Endodermal cell (in vitro differentiated cells): ENCODE data around the gene OR10H3. TPM values are rescaled to one million over a fixed set of nuclear protein-coding genes. Genes with fewer than 3 reads are reported as not detected.

Source experiments
- DNase-seq: peaks from one replicate; pipeline ENCODE4 v3.0.0-alpha.2; 2017
- H3K27ac ChIP-seq: 2 replicates; pipeline ENCODE4 v1.5.1; 2013; ENCODE audit warnings: mild to moderate bottlenecking, low read depth, low read length, moderate library complexity
- H3K27me3 ChIP-seq: 2 replicates; pipeline ENCODE4 v1.6.1; 2013; ENCODE audit warnings: mild to moderate bottlenecking, low read length, moderate library complexity; ENCODE audit not compliant: insufficient read depth, control insufficient read depth, poor library complexity, severe bottlenecking
- H3K36me3 ChIP-seq: 2 replicates; pipeline ENCODE4 v1.7.0; 2013; ENCODE audit warnings: mild to moderate bottlenecking, low read length, moderate library complexity; ENCODE audit not compliant: control insufficient read depth, insufficient read depth
- H3K4me1 ChIP-seq: one replicate; pipeline ENCODE4 v1.7.0; 2013; ENCODE audit warnings: low read length; ENCODE audit not compliant: control insufficient read depth, insufficient read depth
- H3K4me3 ChIP-seq: 2 replicates; pipeline ENCODE4 v1.5.1; 2013; ENCODE audit warnings: mild to moderate bottlenecking, low read length, moderate library complexity
- H3K9ac ChIP-seq: 2 replicates; pipeline ENCODE4 v1.6.1; 2013; ENCODE audit warnings: mild to moderate bottlenecking, low read length, moderate library complexity; ENCODE audit not compliant: poor library complexity, severe bottlenecking; ENCODE audit errors: extremely low read depth
- H3K9me3 ChIP-seq: 2 replicates; pipeline ENCODE4 v1.6.1; 2013; ENCODE audit warnings: mild to moderate bottlenecking, low read length, moderate library complexity; ENCODE audit not compliant: control insufficient read depth
- H3K27ac Mint-ChIP-seq: 2 replicates; pipeline ENCODE4 v1.8.0; 2020; ENCODE audit warnings: mixed read lengths
- H3K27me3 Mint-ChIP-seq: 2 replicates; pipeline ENCODE4 v1.8.0; 2021; ENCODE audit warnings: mild to moderate bottlenecking, mixed read lengths; ENCODE audit not compliant: insufficient read depth
- H3K36me3 Mint-ChIP-seq: 2 replicates; pipeline ENCODE4 v1.8.0; 2020; ENCODE audit warnings: low read depth, mixed read lengths
- H3K4me1 Mint-ChIP-seq: 2 replicates; pipeline ENCODE4 v1.8.0; 2020; ENCODE audit warnings: mixed read lengths
- H3K4me3 Mint-ChIP-seq: 2 replicates; pipeline ENCODE4 v1.8.0; 2020; ENCODE audit warnings: mild to moderate bottlenecking, moderate library complexity, mixed read lengths
- H3K9me3 Mint-ChIP-seq: 2 replicates; pipeline ENCODE4 v1.8.0; 2020; ENCODE audit warnings: mild to moderate bottlenecking, mixed read lengths
- WGBS, 2 experiments: methylation state at CpG; one replicate each; pipeline versions ENCODE4 v1.1.5 to v1.1.7; 2013; ENCODE audit warnings: missing lambda C conversion rate in 2 of 2, mixed read lengths in 1 of 2; ENCODE audit not compliant: insufficient coverage in 1 of 2, insufficient read length in 1 of 2; 5-methylcytosine and 5-hydroxymethylcytosine counted together
- total RNA-seq, 2 donors: library from RNA; stranded (reverse); fragmentation: NEBNext Ultra II Directional in 1 of 2; extraction: Animal tissue kit (Norgen Biotek cat#: 25700) in 1 of 2; gene quantifications; 2 replicates in 1 of 2; 3 replicates in 1 of 2; pipeline ENCODE4 v1.2.1, GENCODE V29; 2021
- TF ChIP-seq, protein P1 (sequence below): fragments of 200-600 bp; sonication (generic); conservative IDR thresholded peaks from 2 replicates; pipeline ENCODE4 v1.5.0; 2021; ENCODE audit warnings: antibody characterized with exemption, mild to moderate bottlenecking

The OR10H3 gene
- total RNA-seq, 2 donors from 2014 or later = not detected

DNA sequence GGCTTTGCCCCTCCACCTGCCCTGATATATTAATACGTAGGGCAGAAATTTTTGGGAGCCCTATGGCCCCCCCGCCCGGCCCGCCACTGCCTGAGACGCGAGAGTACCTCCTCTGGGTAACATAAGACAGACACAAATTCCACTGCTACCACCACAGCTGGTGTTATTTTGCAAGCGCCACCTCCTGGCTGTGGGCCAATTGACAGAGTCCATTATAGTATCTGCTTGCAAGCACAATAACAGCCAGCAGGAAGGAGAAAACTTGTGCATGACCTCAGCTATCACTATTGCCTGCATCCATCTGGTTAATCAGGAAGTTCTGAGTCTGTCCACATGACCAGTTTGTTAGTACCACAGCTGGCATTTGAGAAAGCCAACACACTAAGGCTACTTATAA lies 35.3 kb upstream of the OR10H3 start:
- Histone ChIP-seq H3K36me3 (no peaks in the 10 kb centered on the region), H3K4me1 (no peaks in the 10 kb centered on the region), H3K27me3 (no peaks in the 10 kb centered on the region), H3K9me3 (peaks cover 53% of the 10 kb centered on the region), H3K9ac (no peak overlapping the region), H3K4me3 (no peak overlapping the region), H3K27ac (no peak overlapping the region)
- TF ChIP-seq, protein P1, sequence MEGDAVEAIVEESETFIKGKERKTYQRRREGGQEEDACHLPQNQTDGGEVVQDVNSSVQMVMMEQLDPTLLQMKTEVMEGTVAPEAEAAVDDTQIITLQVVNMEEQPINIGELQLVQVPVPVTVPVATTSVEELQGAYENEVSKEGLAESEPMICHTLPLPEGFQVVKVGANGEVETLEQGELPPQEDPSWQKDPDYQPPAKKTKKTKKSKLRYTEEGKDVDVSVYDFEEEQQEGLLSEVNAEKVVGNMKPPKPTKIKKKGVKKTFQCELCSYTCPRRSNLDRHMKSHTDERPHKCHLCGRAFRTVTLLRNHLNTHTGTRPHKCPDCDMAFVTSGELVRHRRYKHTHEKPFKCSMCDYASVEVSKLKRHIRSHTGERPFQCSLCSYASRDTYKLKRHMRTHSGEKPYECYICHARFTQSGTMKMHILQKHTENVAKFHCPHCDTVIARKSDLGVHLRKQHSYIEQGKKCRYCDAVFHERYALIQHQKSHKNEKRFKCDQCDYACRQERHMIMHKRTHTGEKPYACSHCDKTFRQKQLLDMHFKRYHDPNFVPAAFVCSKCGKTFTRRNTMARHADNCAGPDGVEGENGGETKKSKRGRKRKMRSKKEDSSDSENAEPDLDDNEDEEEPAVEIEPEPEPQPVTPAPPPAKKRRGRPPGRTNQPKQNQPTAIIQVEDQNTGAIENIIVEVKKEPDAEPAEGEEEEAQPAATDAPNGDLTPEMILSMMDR = no peak
- 73 to 74% methylated on average over 3 to 7 of the region's 7 CpGs for WGBS, 2 experiments
- no peaks in the 10 kb centered on the region for H3K27me3 Mint-ChIP-seq
- no peaks in the 10 kb centered on the region for H3K36me3 Mint-ChIP-seq
- no peak for DNase-seq
- no peaks in the 10 kb centered on the region for H3K4me1 Mint-ChIP-seq
- no peak overlapping the region for H3K4me3 Mint-ChIP-seq
- H3K27ac Mint-ChIP-seq = no peak overlapping the region
- H3K9me3 Mint-ChIP-seq = peaks cover 67% of the 10 kb centered on the region

DNA sequence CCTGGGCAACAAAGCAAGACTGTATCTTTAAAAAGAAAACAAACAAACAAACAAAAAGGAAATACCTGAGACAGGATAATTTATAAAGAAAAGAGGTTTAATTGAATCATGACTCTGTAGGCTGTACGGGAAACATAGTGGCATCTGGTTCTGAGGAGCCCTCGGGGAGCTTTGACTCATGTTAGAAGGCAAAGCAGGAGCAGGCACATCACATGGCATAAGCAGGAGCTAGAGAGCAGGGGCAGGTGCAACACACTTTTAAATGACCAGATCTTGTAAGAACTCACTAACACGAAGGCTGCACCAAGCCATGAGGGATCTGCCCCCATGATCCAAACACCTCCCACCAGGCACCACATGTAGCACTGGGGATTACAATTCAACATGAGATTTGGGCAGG lies 23.1 kb upstream of the OR10H3 start:
- Histone ChIP-seq H3K9me3 (peaks cover 71% of the 10 kb centered on the region), H3K27ac (no peak overlapping the region), H3K4me1 (no peaks in the 10 kb centered on the region), H3K36me3 (no peaks in the 10 kb centered on the region), H3K27me3 (no peaks in the 10 kb centered on the region), H3K9ac (no peak overlapping the region), H3K4me3 (no peak overlapping the region)
- no peaks in the 10 kb centered on the region for H3K4me1 Mint-ChIP-seq
- WGBS, 2 experiments = 30 to 57% methylated on average over 2 to 3 of the region's 3 CpGs
- H3K27me3 Mint-ChIP-seq = no peaks in the 10 kb centered on the region
- TF ChIP-seq, protein P1 = no peak
- peaks cover 86% of the 10 kb centered on the region for H3K9me3 Mint-ChIP-seq
- DNase-seq = no peak
- H3K36me3 Mint-ChIP-seq = no peaks in the 10 kb centered on the region
- no peak overlapping the region for H3K4me3 Mint-ChIP-seq
- H3K27ac Mint-ChIP-seq = no peak overlapping the region

DNA sequence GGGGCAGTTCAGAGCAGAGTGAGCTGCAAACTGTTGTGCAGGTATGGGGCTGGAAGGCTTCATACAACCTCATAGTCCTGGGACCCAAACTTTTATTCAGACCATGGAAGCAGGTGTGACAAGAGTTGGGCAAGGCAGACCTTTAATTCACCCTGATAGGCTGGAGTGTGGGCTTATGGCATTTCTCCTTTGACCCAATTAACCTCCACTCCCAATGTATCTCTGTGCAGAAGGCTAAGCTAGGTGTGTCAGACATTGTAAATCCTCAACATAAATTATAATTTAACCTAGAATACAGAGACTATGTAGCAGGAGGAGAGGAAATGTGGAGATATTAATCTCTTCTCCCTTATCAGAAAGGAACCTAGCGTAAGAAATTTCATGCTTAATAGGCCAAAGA lies 22.1 kb upstream of the OR10H3 start:
- Histone ChIP-seq H3K36me3 (no peaks in the 10 kb centered on the region), H3K9ac (no peak overlapping the region), H3K9me3 (peaks cover 70% of the 10 kb centered on the region), H3K27ac (no peak overlapping the region), H3K4me3 (no peak overlapping the region), H3K27me3 (no peaks in the 10 kb centered on the region), H3K4me1 (no peaks in the 10 kb centered on the region)
- TF ChIP-seq, protein P1 = no peak
- no peaks in the 10 kb centered on the region for H3K36me3 Mint-ChIP-seq
- 82% methylated on average over 1 of the region's 1 CpG; no CpG with 5 or more reads in 1 of the 2 experiments for WGBS, 2 experiments
- DNase-seq = no peak
- H3K27ac Mint-ChIP-seq = no peak overlapping the region
- peaks cover 86% of the 10 kb centered on the region for H3K9me3 Mint-ChIP-seq
- no peaks in the 10 kb centered on the region for H3K4me1 Mint-ChIP-seq
- H3K27me3 Mint-ChIP-seq = no peaks in the 10 kb centered on the region
- no peak overlapping the region for H3K4me3 Mint-ChIP-seq
